K562 (cell line): ENCODE data around the gene PTGER3. TPM values are rescaled to one million over a fixed set of nuclear protein-coding genes. Genes with fewer than 3 reads are reported as not detected.

Experiments
- ATAC-seq: fragments of 200-7000 bp; cut with Tn5 transposase; 3 replicates; pipeline ENCODE4 v1.9.1; 2020; ENCODE audit warnings: moderate library complexity
- BruUV-seq: library from RNA; stranded (reverse); fragments of 400-500 nt; replicated peaks from 2 replicates; lab custom pipeline; 2021; lab: Mats Ljungman, UMichigan
- CTCF ChIA-PET: fragments of 300-600 bp; formaldehyde crosslinking; extraction: SDS; loops from one replicate; lab custom pipeline; 2021; ENCODE audit warnings: low intra/inter-chr PET ratio; lab: Yijun Ruan, JAX
- POLR2A ChIA-PET: fragments of 300-600, 350-650 bp; sonication (Branson Sonifier 250); formaldehyde crosslinking; extraction: SDS; loops from one replicate; lab custom pipeline; 2021; ENCODE audit warnings: antibody characterized with exemption, inconsistent platforms; lab: Yijun Ruan, JAX
- DNase-seq, 4 experiments: peaks; one replicate each; pipeline versions ENCODE4 v3.0.0 to v3.0.0-alpha.2; 2011 to 2018; ENCODE audit warnings: low spot score in 3 of 4, mixed read lengths in 3 of 4; ENCODE audit errors: extremely low read depth in 1 of 4
- FAIRE-seq: peaks from 2 replicates; lab custom pipeline; 2011; peaks lifted over from hg19 to GRCh38; lab: Jason Lieb, UNC
- H2AFZ ChIP-seq: 2 replicates; pipeline ENCODE4 v1.6.0; 2011; ENCODE audit warnings: low read depth, low read length, control low read depth, inconsistent platforms
- H3K27ac ChIP-seq: fragments of 200-600 bp; 3 replicates; pipeline ENCODE4 v1.8.0; 2011; ENCODE audit warnings: low read depth, mild to moderate bottlenecking, control low read depth, inconsistent platforms, low read length, moderate library complexity, mixed read lengths; ENCODE audit errors: extremely low read depth
- H3K27me3 ChIP-seq, 2 experiments: fragments of 300-600 bp in 1 of 2; 2 replicates in 1 of 2; 3 replicates in 1 of 2; pipeline versions ENCODE4 v1.6.0 to v1.8.0; 2011; ENCODE audit warnings: inconsistent platforms in 2 of 2, low read length in 2 of 2, mild to moderate bottlenecking in 1 of 2, mixed read lengths in 1 of 2, moderate library complexity in 1 of 2; ENCODE audit not compliant: control insufficient read depth in 2 of 2, insufficient read depth in 2 of 2
- H3K36me3 ChIP-seq: fragments of 300-600 bp; 3 replicates; pipeline ENCODE4 v1.8.0; 2011; ENCODE audit warnings: mild to moderate bottlenecking, low read length, inconsistent platforms; ENCODE audit not compliant: control insufficient read depth, insufficient read depth
- H3K4me1 ChIP-seq, 2 experiments: fragments of 200-600 bp in 1 of 2; replicated peaks in 1 of 2; 2 replicates in 1 of 2; 3 replicates in 1 of 2; pipeline versions ENCODE4 v1.5.1 to v1.8.0; 2011; ENCODE audit warnings: inconsistent platforms in 2 of 2, low read length in 2 of 2, mild to moderate bottlenecking in 1 of 2, mixed read lengths in 1 of 2, moderate library complexity in 1 of 2; ENCODE audit not compliant: control insufficient read depth in 2 of 2, insufficient read depth in 2 of 2
- H3K4me2 ChIP-seq: 2 replicates; pipeline ENCODE4 v1.6.1; 2011; ENCODE audit warnings: low read length, control low read depth, inconsistent platforms, mixed read lengths; ENCODE audit not compliant: insufficient read depth
- H3K4me3 ChIP-seq: fragments of 200-600 bp; sonication (generic), shearing (Covaris generic); 2 replicates; pipeline ENCODE4 v1.5.1; 2016; ENCODE audit warnings: control low read depth, inconsistent platforms
- H3K79me2 ChIP-seq: fragments of 200-600 bp; 3 replicates; pipeline ENCODE4 v1.8.0; 2011; ENCODE audit warnings: low read length, inconsistent platforms; ENCODE audit not compliant: control insufficient read depth, insufficient read depth
- H3K9ac ChIP-seq, 2 experiments: 2 replicates each; pipeline versions ENCODE4 v1.6.0 to v1.6.1; 2011; ENCODE audit warnings: low read depth in 2 of 2, low read length in 2 of 2, control low read depth in 1 of 2, inconsistent platforms in 1 of 2, mild to moderate bottlenecking in 1 of 2, mixed read lengths in 1 of 2; ENCODE audit not compliant: insufficient read depth in 1 of 2
- H3K9me1 ChIP-seq: one replicate; pipeline ENCODE4 v1.6.0; 2011; ENCODE audit warnings: inconsistent platforms, mild to moderate bottlenecking, low read length, moderate library complexity; ENCODE audit not compliant: control insufficient read depth, insufficient read depth
- H3K9me3 ChIP-seq: replicated peaks from 2 replicates; pipeline ENCODE4 v1.5.1; 2011; ENCODE audit warnings: low read depth, low read length, inconsistent platforms; ENCODE audit not compliant: control insufficient read depth, insufficient read depth
- H4K20me1 ChIP-seq: replicated peaks from 2 replicates; pipeline ENCODE4 v1.6.1; 2011; ENCODE audit warnings: low read length, inconsistent platforms, mixed read lengths; ENCODE audit not compliant: control insufficient read depth, insufficient read depth
- CEBPB ChIP-seq: fragments of 450-650 bp; IDR thresholded peaks from 2 replicates; pipeline ENCODE4 v1.6.1; 2016; ENCODE audit warnings: missing genetic modification characterization, missing compliant biosample characterization
- CEBPG ChIP-seq, 3 experiments: fragments of 200-800 bp in 1 of 3; sonication (Bioruptor generic) in 1 of 3; sonication (generic) in 1 of 3; formaldehyde crosslinking in 1 of 3; IDR thresholded peaks in 2 of 3; conservative IDR thresholded peaks in 1 of 3; 2 replicates each; pipeline versions ENCODE4 v1.6.1 to v1.8.0; 2016 to 2022; ENCODE audit warnings: missing compliant biosample characterization in 2 of 3, missing genetic modification characterization in 2 of 3, mild to moderate bottlenecking in 1 of 3, missing genetic modification reagents in 1 of 3
- JUND ChIP-seq, 2 experiments: IDR thresholded peaks; 2 replicates in 1 of 2; 3 replicates in 1 of 2; pipeline ENCODE4 v1.6.1; 2011; ENCODE audit warnings: borderline replicate concordance in 2 of 2, low read depth in 2 of 2, low read length in 2 of 2, improper control_type of control experiment in 1 of 2, missing biosample characterization in 1 of 2, missing genetic modification characterization in 1 of 2, missing genetic modification reagents in 1 of 2
- MCM5 ChIP-seq: fragments of 450-650 bp; IDR thresholded peaks from 2 replicates; pipeline ENCODE4 v1.6.1; 2016; ENCODE audit warnings: low read depth
- PBX2 ChIP-seq, 2 experiments: IDR thresholded peaks in 1 of 2; conservative IDR thresholded peaks in 1 of 2; 2 replicates each; pipeline ENCODE4 v1.6.1; 2016; ENCODE audit warnings: low read depth in 2 of 2, mild to moderate bottlenecking in 1 of 2, missing compliant biosample characterization in 1 of 2, missing genetic modification characterization in 1 of 2, moderate library complexity in 1 of 2
- PRPF4 ChIP-seq: fragments of 200-400 bp; formaldehyde crosslinking; IDR thresholded peaks from one replicate; pipeline ENCODE4 v1.6.1; 2017; ENCODE audit warnings: low read length, low read depth, mild to moderate bottlenecking; ENCODE audit not compliant: insufficient read depth, poor library complexity, severe bottlenecking
- ZBTB17 ChIP-seq: fragments of 450-650 bp; formaldehyde crosslinking; IDR thresholded peaks from 2 replicates; pipeline ENCODE4 v1.4.0; 2020; ENCODE audit warnings: mild to moderate bottlenecking
- ZNF165 ChIP-seq: fragments of 250-450 bp; sonication (Bioruptor Pico); IDR thresholded peaks from 2 replicates; pipeline ENCODE4 v1.4.0; 2020; ENCODE audit warnings: borderline replicate concordance
- WGBS: fragments of 100-300 bp; shearing (Covaris generic); methylation state at CpG from one replicate; pipeline ENCODE4 v1.1.6; 2016; ENCODE audit warnings: low coverage, mixed read lengths; ENCODE audit not compliant: insufficient coverage; ENCODE audit errors: missing lambda C conversion rate; 5-methylcytosine and 5-hydroxymethylcytosine counted together
- in situ Hi-C: fragments of 300-500 bp; cut with MboI; formaldehyde crosslinking; loops from 4 replicates; pipeline ENCODE4 v1.15.0; 2018; ENCODE audit warnings: inconsistent platforms, mixed read lengths
- intact Hi-C: fragments of 100-400 bp; cut with micrococcal nuclease; formaldehyde crosslinking; loops from 2 replicates; pipeline ENCODE4 v1.14.2; 2022
- polyA plus RNA-seq, 8 experiments: library from polyadenylated mRNA; depleted of rRNA in 4 of 8; stranded (reverse) in 5 of 8; unstranded in 3 of 8; fragments of >200 nt; fragmentation: Nextera tagmentation in 2 of 8; fragmentation: Illumina TruSeq in 1 of 8; extraction: Ambion mirVana in 2 of 8; extraction: Trizol in 1 of 8; gene quantifications; 2 replicates each; pipeline versions ENCODE4 v1.2.1 to v1.2.3, GENCODE V29; 2011 to 2014; ENCODE audit warnings: inconsistent platforms in 1 of 8, missing spikeins in 1 of 8
- total RNA-seq, 7 experiments: library from RNA; depleted of rRNA in 6 of 7; stranded (reverse); fragments of >200 nt in 6 of 7; fragmentation: Illumina TruSeq in 2 of 7; extraction: Trizol in 2 of 7; gene quantifications; 2 replicates each; pipeline versions ENCODE4 v1.2.1 to v1.2.3, GENCODE V29; 2011 to 2021; ENCODE audit warnings: low replicate concordance in 1 of 7
- TF ChIP-seq, protein P1 (sequence below): fragments of 450-650 bp; IDR thresholded peaks from 2 replicates; pipeline ENCODE4 v1.6.1; 2016; ENCODE audit warnings: low read depth, mild to moderate bottlenecking, moderate library complexity

Gene PTGER3
- total and polyA plus RNA-seq, 9 of the 15 experiments (the other 6 are each of a cell fraction or from before 2014, with no cell fraction given) = 3.8 to 28.5 (median 14.2) TPM

DNA sequence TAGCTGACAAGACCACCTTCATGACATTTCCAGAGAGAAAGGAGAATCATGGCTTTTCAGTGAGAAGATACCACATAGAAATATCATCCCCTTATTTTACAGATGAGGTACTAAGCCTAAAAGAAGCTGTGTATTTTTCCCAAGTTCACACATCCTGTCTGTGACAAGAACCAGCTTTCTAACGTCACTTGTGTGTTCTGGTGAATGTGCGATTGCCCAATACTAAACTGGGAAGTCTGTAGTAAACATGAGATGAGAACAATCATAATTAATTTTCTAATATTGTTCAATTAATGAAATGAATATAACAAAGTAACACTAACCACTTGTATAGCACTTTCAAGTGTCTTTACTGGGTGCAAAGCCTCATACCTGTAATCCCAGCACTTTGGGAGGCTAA lies 46.0 kb downstream of the PTGER3 start:
- Histone ChIP-seq H3K79me2 (no peaks in the 10 kb centered on the region; the same call in 2 of the 3 replicates), H3K9me1 (no peaks in the 10 kb centered on the region), H3K27ac (no peak overlapping the region), H3K36me3 (no peaks in the 10 kb centered on the region), H3K4me3 (no peak overlapping the region)
- DNase-seq (no peak), ATAC-seq (no peak)
- TF ChIP-seq ZNF165 (CRISPR knock-in tag) (no peak), CEBPG (CRISPR knock-in tag; IDR thresholded peaks at IDR 0.05) (no peak), CEBPG (tag; conservative IDR thresholded peaks at IDR 0.05 in 1 of 2, IDR thresholded peaks at IDR 0.05 in 1 of 2) (peak in 1 of 2 experiments; percentile 68; a peak in 3 of 4 replicates), CEBPB (tag) (0 out of 2 replicates have a peak, but pooled peaks have one; percentile 49)
- TF ChIP-seq, all 486 proteins: peak for 2
- Histone ChIP-seq H3K9me3 (no peaks in the 10 kb centered on the region), H4K20me1 (no peaks in the 10 kb centered on the region), H3K9ac (no peak overlapping the region), H3K4me2 (no peak overlapping the region), H3K27me3 (no peaks in the 10 kb centered on the region), H2AFZ (no peak overlapping the region), H3K4me1 (peaks cover 0 to 7% of the 10 kb centered on the region in 2 experiments; a peak in 2 of 5 replicates)
- 89% methylated on average over 2 of the region's 2 CpGs for WGBS
- CTCF ChIA-PET = no interaction called here
- POLR2A ChIA-PET = interaction anchor here (2.1 kb wide), 1 partner anchor 14 kb away, joined by 7 read pairs; no protein-coding TSS in a partner anchor
- in situ Hi-C loops (no loop called here), intact Hi-C loops (no loop called here)
- no TSS peak for BruUV-seq
- FAIRE-seq = no peak

DNA sequence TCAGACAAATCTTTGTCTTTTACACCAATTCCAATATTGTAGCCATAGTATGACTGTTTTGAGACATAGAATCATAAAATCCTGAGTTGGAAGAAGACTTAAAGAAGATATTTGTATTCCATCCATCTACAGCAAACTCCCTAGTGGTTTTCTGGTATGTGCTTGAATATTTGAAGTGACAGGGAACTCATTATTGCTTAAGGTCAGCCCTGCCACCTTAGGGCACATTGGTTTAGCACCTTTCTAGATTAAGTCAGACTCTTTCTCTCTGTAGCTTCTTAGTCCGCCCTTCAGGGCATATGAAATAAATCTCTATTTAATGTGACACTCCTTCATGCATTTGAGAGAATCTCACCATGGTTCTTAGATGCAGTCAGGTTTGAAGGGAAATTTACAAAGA lies 49.8 kb downstream of the PTGER3 start:
- ChIA-PET POLR2A (interaction anchor here (0.7 to 1.6 kb wide), 3 partner anchors 9 to 790 kb away, joined by 3 to 4 read pairs (median 3); partner anchors contain the start of gene PTGER3), CTCF (no interaction called here)
- no TSS peak for BruUV-seq
- Histone ChIP-seq H3K4me1 (peaks cover 0 to 7% of the 10 kb centered on the region in 2 experiments; a peak in 3 of 5 replicates), H4K20me1 (no peaks in the 10 kb centered on the region), H3K36me3 (no peaks in the 10 kb centered on the region), H3K4me3 (no peak overlapping the region), H3K79me2 (no peaks in the 10 kb centered on the region), H3K9me3 (no peaks in the 10 kb centered on the region), H3K27ac (no peak overlapping the region), H3K27me3 (no peaks in the 10 kb centered on the region), H3K9me1 (no peaks in the 10 kb centered on the region), H3K9ac (no peak overlapping the region), H2AFZ (no peak overlapping the region), H3K4me2 (no peak overlapping the region)
- ATAC-seq (no peak), FAIRE-seq (no peak), DNase-seq (no peak)
- WGBS = 73% methylated on average over 1 of the region's 1 CpG
- in situ Hi-C loops (no loop called here), intact Hi-C loops (no loop called here)
- TF ChIP-seq JUND (IDR thresholded peaks at IDR 0.05; ENCODE audit: borderline replicate concordance, low read depth, low read length) (no peak), JUND (tag; IDR thresholded peaks at IDR 0.05; ENCODE audit: borderline replicate concordance, low read depth, low read length) (no peak), ZBTB17 (no peak), MCM5 (no peak), PBX2 (CRISPR knock-in tag; IDR thresholded peaks at IDR 0.05; ENCODE audit: low read depth) (no peak), PBX2 (tag; conservative IDR thresholded peaks at IDR 0.05; ENCODE audit: low read depth) (no peak), PRPF4 (no peak)
- TF ChIP-seq, protein P1, sequence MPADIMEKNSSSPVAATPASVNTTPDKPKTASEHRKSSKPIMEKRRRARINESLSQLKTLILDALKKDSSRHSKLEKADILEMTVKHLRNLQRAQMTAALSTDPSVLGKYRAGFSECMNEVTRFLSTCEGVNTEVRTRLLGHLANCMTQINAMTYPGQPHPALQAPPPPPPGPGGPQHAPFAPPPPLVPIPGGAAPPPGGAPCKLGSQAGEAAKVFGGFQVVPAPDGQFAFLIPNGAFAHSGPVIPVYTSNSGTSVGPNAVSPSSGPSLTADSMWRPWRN = no peak
